Limb (tissue), 2 donors: ENCODE results near the gene PTPRT.

Experiments
- DNase-seq, 2 donors: peaks; one replicate each; pipeline ENCODE4 v3.0.0-alpha.2; 2016; ENCODE audit errors: extremely low spot score in 2 of 2

PTPRT gene

GRCh38 chr20:43123180-43123579, 66.5 kb downstream of the PTPRT start:
- no peak for DNase-seq

GRCh38 chr20:43119720-43120119, 70.0 kb downstream of the PTPRT start:
- DNase-seq = no peak

- DNase-seq = no peak
Measured at GRCh38 chr20:43102394-43102793, 87.3 kb downstream of the PTPRT start.

- peak in 1 of 2 donors; percentile 49 for DNase-seq
Measured at GRCh38 chr20:43096931-43097260, 92.8 kb downstream of the PTPRT start.

- DNase-seq = peak; percentile 54 to 75
Measured at GRCh38 chr20:43096126-43096930, 93.4 kb downstream of the PTPRT start.

GRCh38 chr20:43095034-43095433, 94.7 kb downstream of the PTPRT start:
- DNase-seq = no peak

- no peak for DNase-seq
Measured at GRCh38 chr20:43092386-43093088, 97.2 kb downstream of the PTPRT start.

- no peak for DNase-seq
Measured at GRCh38 chr20:43068482-43068881, 121.2 kb downstream of the PTPRT start.

- DNase-seq = no peak
Measured at GRCh38 chr20:43066125-43066524, 123.6 kb downstream of the PTPRT start.

- no peak for DNase-seq
Measured at GRCh38 chr20:43065299-43065698, 124.4 kb downstream of the PTPRT start.

GRCh38 chr20:43058077-43058476, 131.6 kb downstream of the PTPRT start:
- no peak for DNase-seq

- no peak for DNase-seq
Measured at GRCh38 chr20:43057317-43057716, 132.4 kb downstream of the PTPRT start.

- DNase-seq = no peak
Measured at GRCh38 chr20:43055181-43055884, 134.4 kb downstream of the PTPRT start.

- no peak for DNase-seq
Measured at GRCh38 chr20:43052532-43052931, 137.2 kb downstream of the PTPRT start.

GRCh38 chr20:43046966-43047365, 142.7 kb downstream of the PTPRT start:
- no peak for DNase-seq

GRCh38 chr20:43043887-43044286, 145.8 kb downstream of the PTPRT start:
- peak in 1 of 2 donors; percentile 29 for DNase-seq

GRCh38 chr20:43040427-43040826, 149.3 kb downstream of the PTPRT start:
- peak in 1 of 2 donors; percentile 57 for DNase-seq

- DNase-seq = no peak
Measured at GRCh38 chr20:43037605-43038309, 151.9 kb downstream of the PTPRT start.

- DNase-seq = no peak
Measured at GRCh38 chr20:43034981-43035724, 154.6 kb downstream of the PTPRT start.

GRCh38 chr20:43032459-43032858, 157.2 kb downstream of the PTPRT start:
- no peak for DNase-seq

GRCh38 chr20:43029176-43029575, 160.5 kb downstream of the PTPRT start:
- no peak for DNase-seq
